Activated CD4-positive, alpha-beta T cell treated with anti-CD3 and anti-CD28 coated beads, Interleukin-2, amount 10 ng/mL, durations not matched to agents 7 days and 5 days (primary cell): ENCODE data around the gene CPLX1. TPM values are rescaled to one million over a fixed set of nuclear protein-coding genes. Genes with fewer than 3 reads are reported as not detected.

Experiments
- CTCF ChIA-PET: fragments of 350-600 bp; sonication (Branson Sonifier 250); formaldehyde crosslinking; loops from one replicate; lab custom pipeline; 2021; ENCODE audit warnings: antibody characterized with exemption; lab: Charles Lee
- POLR2A ChIA-PET: fragments of 350-600 bp; sonication (Branson Sonifier 250); formaldehyde crosslinking; loops from one replicate; lab custom pipeline; 2021; ENCODE audit warnings: antibody characterized with exemption; lab: Charles Lee
- DNase-seq: peaks from one replicate; pipeline ENCODE4 v3.0.0-alpha.2; 2020
- H3K27ac Mint-ChIP-seq: one replicate; pipeline ENCODE4 v1.8.0; 2021; ENCODE audit warnings: mild to moderate bottlenecking, moderate library complexity, mixed read lengths
- H3K27me3 Mint-ChIP-seq: one replicate; pipeline ENCODE4 v1.8.0; 2021; ENCODE audit warnings: mixed read lengths
- H3K36me3 Mint-ChIP-seq: one replicate; pipeline ENCODE4 v1.8.0; 2021; ENCODE audit warnings: low read depth, mixed read lengths
- H3K4me1 Mint-ChIP-seq: one replicate; pipeline ENCODE4 v1.8.0; 2021; ENCODE audit warnings: mixed read lengths
- H3K4me3 Mint-ChIP-seq: one replicate; pipeline ENCODE4 v1.8.0; 2021; ENCODE audit warnings: mild to moderate bottlenecking, moderate library complexity, mixed read lengths
- H3K9me3 Mint-ChIP-seq: one replicate; pipeline ENCODE4 v1.8.0; 2021; ENCODE audit warnings: mixed read lengths
- total RNA-seq, 2 experiments: library from RNA; stranded (reverse); gene quantifications; one replicate each; pipeline ENCODE4 v1.2.3, GENCODE V29; 2021

The CPLX1 gene
- total RNA-seq, 2 experiments from 2014 or later = 0.17 to 0.42 TPM

GRCh38 chr4:796206-796605 is 29.7 kb downstream of the CPLX1 start:
- no peaks in the 10 kb centered on the region for H3K36me3 Mint-ChIP-seq
- peaks cover 41% of the 10 kb centered on the region for H3K27me3 Mint-ChIP-seq
- H3K4me1 Mint-ChIP-seq = peaks cover 44% of the 10 kb centered on the region
- DNase-seq = no peak
- no peak overlapping the region for H3K27ac Mint-ChIP-seq
- ChIA-PET POLR2A (no interaction called here), CTCF (no interaction called here)
- H3K9me3 Mint-ChIP-seq = no peaks in the 10 kb centered on the region
- H3K4me3 Mint-ChIP-seq = no peak overlapping the region

GRCh38 chr4:795726-796119 is 30.2 kb downstream of the CPLX1 start:
- Mint-ChIP-seq H3K27ac (no peak overlapping the region), H3K27me3 (peaks cover 43% of the 10 kb centered on the region), H3K36me3 (no peaks in the 10 kb centered on the region), H3K4me1 (peaks cover 44% of the 10 kb centered on the region), H3K4me3 (no peak overlapping the region), H3K9me3 (no peaks in the 10 kb centered on the region)
- POLR2A ChIA-PET = no interaction called here
- CTCF ChIA-PET = no interaction called here
- DNase-seq = no peak

GRCh38 chr4:794900-795725 is 30.8 kb downstream of the CPLX1 start:
- Mint-ChIP-seq H3K9me3 (no peaks in the 10 kb centered on the region), H3K4me1 (peaks cover 42% of the 10 kb centered on the region), H3K36me3 (no peaks in the 10 kb centered on the region), H3K4me3 (no peak overlapping the region), H3K27ac (no peak overlapping the region), H3K27me3 (peaks cover 47% of the 10 kb centered on the region)
- ChIA-PET POLR2A (no interaction called here), CTCF (interaction anchor here (0.6 to 2.0 kb wide), 2 partner anchors 53 to 876 kb away, joined by 3 to 5 read pairs; no protein-coding TSS in a partner anchor)
- no peak for DNase-seq

- H3K27ac Mint-ChIP-seq = no peak overlapping the region
- H3K4me1 Mint-ChIP-seq = peaks cover 33% of the 10 kb centered on the region
- peaks cover 47% of the 10 kb centered on the region for H3K27me3 Mint-ChIP-seq
- ChIA-PET CTCF (interaction anchor here (1.0 to 2.0 kb wide), 4 partner anchors 9 to 60 kb away, joined by 3 to 10 read pairs (median 4); no protein-coding TSS in a partner anchor), POLR2A (interaction anchor here (0.6 kb wide), 1 partner anchor 731 kb away, joined by 3 read pairs; no protein-coding TSS in a partner anchor)
- no peak for DNase-seq
- no peak overlapping the region for H3K4me3 Mint-ChIP-seq
- no peaks in the 10 kb centered on the region for H3K36me3 Mint-ChIP-seq
- H3K9me3 Mint-ChIP-seq = no peaks in the 10 kb centered on the region
Observed at GRCh38 chr4:793941-794621, 31.8 kb downstream of the CPLX1 start.

- Mint-ChIP-seq H3K36me3 (no peaks in the 10 kb centered on the region), H3K27ac (peak overlapping the region; percentile 72), H3K4me3 (peak overlapping the region; percentile 64), H3K27me3 (peaks cover 47% of the 10 kb centered on the region), H3K9me3 (no peaks in the 10 kb centered on the region), H3K4me1 (peaks cover 26% of the 10 kb centered on the region)
- CTCF ChIA-PET = interaction anchor here (1.0 to 2.0 kb wide), 4 partner anchors 8 to 60 kb away, joined by 3 to 10 read pairs (median 4); no protein-coding TSS in a partner anchor
- POLR2A ChIA-PET = interaction anchor here (0.6 kb wide), 1 partner anchor 731 kb away, joined by 3 read pairs; no protein-coding TSS in a partner anchor
- DNase-seq = no peak
Observed at GRCh38 chr4:793093-793861, 32.7 kb downstream of the CPLX1 start.

GRCh38 chr4:792626-793092 is 33.3 kb downstream of the CPLX1 start:
- peak overlapping the region; percentile 72 for H3K27ac Mint-ChIP-seq
- ChIA-PET POLR2A (no interaction called here), CTCF (interaction anchor here (1.7 to 2.0 kb wide), 2 partner anchors 10 to 50 kb away, joined by 5 to 10 read pairs; no protein-coding TSS in a partner anchor)

DNA sequence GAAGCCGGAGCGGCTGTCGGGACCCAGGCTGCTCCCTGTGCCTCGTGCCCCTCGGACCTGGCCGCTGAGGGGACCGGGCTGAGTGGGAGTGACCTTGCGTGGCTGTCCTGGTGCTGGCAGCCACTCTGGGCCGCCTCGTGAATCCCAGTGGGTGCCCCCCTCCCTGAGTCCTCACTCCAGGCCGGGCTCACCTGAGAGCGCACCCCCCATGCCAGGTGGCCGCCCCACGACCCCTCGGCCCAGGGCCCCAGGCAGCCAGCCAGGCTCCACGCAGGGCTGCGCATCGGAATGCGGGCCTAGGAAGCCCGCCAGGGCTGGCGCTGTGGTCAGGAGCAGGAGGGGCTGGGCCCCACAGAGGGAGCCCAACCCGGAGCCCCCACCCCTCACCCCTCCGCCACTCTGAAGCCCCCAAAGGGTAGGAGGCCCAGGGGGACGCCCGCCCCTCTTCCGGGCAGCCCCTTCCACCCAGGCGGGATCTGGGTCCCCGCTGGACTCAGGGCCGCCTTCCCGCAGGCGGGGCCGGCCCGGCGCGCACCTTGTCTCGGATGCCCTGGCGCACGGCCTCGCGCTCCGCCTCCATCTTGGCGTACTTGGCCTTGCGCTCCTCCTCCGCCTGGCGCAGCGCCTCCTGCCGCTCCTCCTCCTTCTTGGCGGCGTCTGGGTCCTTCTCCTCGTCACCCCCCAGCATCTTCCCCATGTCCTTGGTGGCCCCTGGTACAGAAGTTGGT is 33.9 kb downstream of the CPLX1 start:
- no peaks in the 10 kb centered on the region for H3K9me3 Mint-ChIP-seq
- POLR2A ChIA-PET = no interaction called here
- H3K4me3 Mint-ChIP-seq = peak overlapping the region; percentile 64
- H3K27me3 Mint-ChIP-seq = peaks cover 50% of the 10 kb centered on the region
- CTCF ChIA-PET = interaction anchor here (1.7 kb wide), 1 partner anchor 9 kb away, joined by 10 read pairs; no protein-coding TSS in a partner anchor
- peaks cover 2% of the 10 kb centered on the region for H3K36me3 Mint-ChIP-seq
- peaks cover 32% of the 10 kb centered on the region for H3K4me1 Mint-ChIP-seq
- peak overlapping the region; percentile 72 for H3K27ac Mint-ChIP-seq
- peak; percentile 55 for DNase-seq

More at GRCh38 chr4:792626-793092, 33.3 kb downstream of the CPLX1 start:
- Mint-ChIP-seq H3K4me1 (peaks cover 27% of the 10 kb centered on the region), H3K36me3 (no peaks in the 10 kb centered on the region), H3K27me3 (peaks cover 47% of the 10 kb centered on the region), H3K9me3 (no peaks in the 10 kb centered on the region), H3K4me3 (peak overlapping the region; percentile 64)
- peak; percentile 52 for DNase-seq

GRCh38 chr4:791252-791897 is 34.6 kb downstream of the CPLX1 start:
- peaks cover 43% of the 10 kb centered on the region for H3K27me3 Mint-ChIP-seq
- peaks cover 32% of the 10 kb centered on the region for H3K4me1 Mint-ChIP-seq
- H3K4me3 Mint-ChIP-seq = no peak overlapping the region
- ChIA-PET CTCF (no interaction called here), POLR2A (no interaction called here)
- H3K36me3 Mint-ChIP-seq = peaks cover 2% of the 10 kb centered on the region
- DNase-seq = no peak
- no peak overlapping the region for H3K27ac Mint-ChIP-seq
- H3K9me3 Mint-ChIP-seq = no peaks in the 10 kb centered on the region

DNA sequence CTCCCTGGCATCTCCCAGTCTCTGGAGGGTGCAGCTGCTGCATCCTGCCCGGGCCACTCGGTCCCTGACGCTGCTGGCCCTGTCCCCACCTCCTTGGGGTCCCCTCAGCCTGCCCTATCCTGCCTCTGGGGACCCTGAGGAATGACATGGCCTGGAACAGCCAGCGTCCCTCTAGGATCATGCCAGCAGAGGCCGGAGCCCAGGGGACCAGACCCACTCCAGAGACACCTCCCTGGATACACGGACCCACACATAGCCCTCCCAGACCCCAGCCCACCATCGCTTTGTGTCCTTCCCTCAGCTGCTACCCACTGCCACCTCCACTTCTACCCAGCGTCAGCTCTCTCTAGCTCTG is 35.5 kb downstream of the CPLX1 start:
- H3K4me1 Mint-ChIP-seq = peaks cover 32% of the 10 kb centered on the region
- H3K9me3 Mint-ChIP-seq = no peaks in the 10 kb centered on the region
- H3K4me3 Mint-ChIP-seq = no peak overlapping the region
- DNase-seq = no peak
- H3K36me3 Mint-ChIP-seq = peaks cover 2% of the 10 kb centered on the region
- POLR2A ChIA-PET = no interaction called here
- peaks cover 39% of the 10 kb centered on the region for H3K27me3 Mint-ChIP-seq
- CTCF ChIA-PET = no interaction called here
- no peak overlapping the region for H3K27ac Mint-ChIP-seq

DNA sequence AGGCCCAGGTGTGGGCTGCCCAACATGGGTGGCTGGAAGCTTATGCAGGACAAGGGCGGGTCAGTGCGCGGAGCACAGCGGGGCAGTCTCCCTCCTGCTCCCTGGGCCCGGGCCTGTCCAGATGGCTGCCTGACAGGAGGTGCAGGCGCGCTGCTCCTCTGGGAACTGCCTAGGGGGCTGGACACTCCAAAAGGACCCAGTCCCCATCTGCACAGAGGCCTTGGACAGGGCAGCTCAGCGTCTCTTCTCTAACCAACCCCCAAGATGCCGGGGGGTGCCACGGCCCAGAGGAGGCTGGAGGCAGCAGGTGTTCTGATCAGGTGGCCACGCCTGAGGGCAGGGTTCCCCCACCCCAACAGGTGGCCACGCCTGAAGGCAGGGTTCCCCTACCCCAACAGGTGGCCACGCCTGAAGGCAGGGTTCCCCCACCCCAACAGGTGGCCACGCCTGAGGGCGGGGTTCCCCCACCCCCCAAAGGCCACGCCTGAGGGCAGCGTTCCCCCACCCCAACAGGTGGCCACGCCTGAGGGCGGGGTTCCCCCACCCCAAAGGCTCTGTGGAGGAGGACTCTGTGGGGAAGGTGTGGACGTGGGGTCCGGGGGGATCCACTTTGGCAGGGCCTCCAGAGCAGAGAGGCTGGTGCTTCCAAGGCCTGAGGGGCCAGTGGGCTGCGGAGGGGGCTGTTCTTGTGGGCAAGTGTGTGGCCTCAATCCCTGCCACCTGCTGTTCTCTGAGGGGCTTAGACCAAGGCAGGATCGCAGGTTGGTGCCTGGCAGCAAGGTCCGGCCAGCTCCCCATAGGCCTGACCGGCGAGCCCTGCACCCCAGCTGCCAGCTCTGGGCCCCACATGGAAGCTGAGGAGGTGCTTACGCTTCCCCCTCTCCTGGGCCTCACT is 36.1 kb downstream of the CPLX1 start:
- H3K4me1 Mint-ChIP-seq = peaks cover 33% of the 10 kb centered on the region
- no peak for DNase-seq
- no peak overlapping the region for H3K4me3 Mint-ChIP-seq
- ChIA-PET POLR2A (no interaction called here), CTCF (no interaction called here)
- H3K27ac Mint-ChIP-seq = no peak overlapping the region
- H3K9me3 Mint-ChIP-seq = no peaks in the 10 kb centered on the region
- H3K36me3 Mint-ChIP-seq = peaks cover 2% of the 10 kb centered on the region
- peaks cover 42% of the 10 kb centered on the region for H3K27me3 Mint-ChIP-seq
